Lower lobe of right lung (tissue), 2 donors: Measurements from ENCODE around the gene B4GALT2. TPM values are rescaled to one million over a fixed set of nuclear protein-coding genes. Genes with fewer than 3 reads are reported as not detected.

Experiments
- ATAC-seq, 2 donors: fragments of 200-7000 bp; cut with Tn5 transposase; one replicate each; pipeline ENCODE4 v1.9.1; 2020 to 2022; ENCODE audit warnings: mild to moderate bottlenecking in 2 of 2, moderate library complexity in 2 of 2
- DNase-seq: peaks from one replicate; pipeline ENCODE4 v3.0.0-alpha.2; 2020
- H3K27ac ChIP-seq: fragments of 200-600 bp; one replicate; pipeline ENCODE4 v1.8.0; 2022
- H3K27me3 ChIP-seq: fragments of 200-600 bp; one replicate; pipeline ENCODE4 v1.8.0; 2022; ENCODE audit warnings: low read depth
- H3K36me3 ChIP-seq: fragments of 200-600 bp; one replicate; pipeline ENCODE4 v1.8.0; 2022; ENCODE audit warnings: mild to moderate bottlenecking
- H3K4me1 ChIP-seq: fragments of 200-600 bp; one replicate; pipeline ENCODE4 v1.8.0; 2022
- H3K4me3 ChIP-seq: fragments of 200-600 bp; one replicate; pipeline ENCODE4 v1.8.0; 2022; ENCODE audit warnings: mild to moderate bottlenecking
- H3K9me3 ChIP-seq: fragments of 200-600 bp; one replicate; pipeline ENCODE4 v1.8.0; 2022
- CTCF ChIP-seq: fragments of 200-600 bp; IDR thresholded peaks from one replicate; pipeline ENCODE4 v1.8.0; 2022; ENCODE audit warnings: antibody characterized with exemption, mild to moderate bottlenecking
- intact Hi-C: fragments of 100-400 bp; cut with DNase I; formaldehyde crosslinking; loops from one replicate; pipeline ENCODE4 v1.11.0; 2022
- total RNA-seq: library from RNA; stranded (reverse); fragmentation: NEBNext Ultra II Directional; extraction: Animal tissue kit (Norgen Biotek cat#: 25700); gene quantifications from one replicate; pipeline ENCODE4 v1.2.1, GENCODE V29; 2021
- donor health status: DM: no; HTN: yes; CAD: no; lungs with severe emphysema.

Gene B4GALT2
- total RNA-seq, 1 donor from 2014 or later, result 17.3 TPM

GRCh38 chr1:44027320-44027719 is 48.3 kb downstream of the B4GALT2 start:
- no peaks in the 10 kb centered on the region for H3K9me3 ChIP-seq
- no peaks in the 10 kb centered on the region for H3K27me3 ChIP-seq
- H3K27ac ChIP-seq, result no peak overlapping the region
- peaks cover 20% of the 10 kb centered on the region for H3K4me1 ChIP-seq
- no peak overlapping the region for H3K4me3 ChIP-seq
- ATAC-seq, result no peak
- H3K36me3 ChIP-seq, result peaks cover 3% of the 10 kb centered on the region
- no peak for TF ChIP-seq CTCF
- DNase-seq, result no peak
- intact Hi-C loops, result no loop called here

DNA sequence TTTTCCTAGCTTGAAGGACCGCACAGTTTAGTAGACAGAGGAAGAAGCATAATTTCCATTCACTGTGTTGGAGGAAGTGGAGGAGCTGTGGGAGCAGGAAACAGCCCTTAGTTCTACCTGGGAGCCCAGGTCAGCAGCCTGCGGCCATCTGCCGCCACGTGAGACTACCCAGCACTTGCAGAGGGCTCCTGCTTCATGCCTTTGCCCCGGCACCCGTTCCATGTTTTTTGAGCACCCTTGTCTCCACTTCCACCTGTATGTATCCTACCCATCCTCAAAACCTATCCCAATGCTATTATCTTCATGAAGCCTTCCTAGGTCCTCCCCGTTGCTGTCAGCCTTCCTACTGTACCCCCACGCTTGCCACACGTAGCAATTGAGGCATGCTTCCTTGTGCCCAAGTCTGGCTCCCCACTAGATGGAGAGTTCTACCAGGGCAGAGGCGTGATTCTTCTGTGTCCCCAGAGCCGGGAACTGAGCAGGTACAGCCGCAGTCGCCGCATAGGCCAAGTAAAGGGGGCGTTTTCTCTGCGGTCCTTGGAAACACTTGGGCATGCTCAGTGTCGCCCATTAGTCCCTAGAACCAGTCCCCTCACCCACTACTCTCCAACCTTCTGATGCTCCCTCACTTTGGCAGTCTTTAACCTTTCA is 50.4 kb downstream of the B4GALT2 start:
- no peaks in the 10 kb centered on the region for H3K27me3 ChIP-seq
- DNase-seq, result no peak
- intact Hi-C loops, result no loop called here
- no peaks in the 10 kb centered on the region for H3K36me3 ChIP-seq
- peak; percentile 7 to 25 for ATAC-seq
- peak overlapping the region; percentile 96 for H3K4me3 ChIP-seq
- no peaks in the 10 kb centered on the region for H3K9me3 ChIP-seq
- TF ChIP-seq CTCF, result no peak
- H3K4me1 ChIP-seq, result peaks cover 26% of the 10 kb centered on the region
- H3K27ac ChIP-seq, result peak overlapping the region; percentile 81

DNA sequence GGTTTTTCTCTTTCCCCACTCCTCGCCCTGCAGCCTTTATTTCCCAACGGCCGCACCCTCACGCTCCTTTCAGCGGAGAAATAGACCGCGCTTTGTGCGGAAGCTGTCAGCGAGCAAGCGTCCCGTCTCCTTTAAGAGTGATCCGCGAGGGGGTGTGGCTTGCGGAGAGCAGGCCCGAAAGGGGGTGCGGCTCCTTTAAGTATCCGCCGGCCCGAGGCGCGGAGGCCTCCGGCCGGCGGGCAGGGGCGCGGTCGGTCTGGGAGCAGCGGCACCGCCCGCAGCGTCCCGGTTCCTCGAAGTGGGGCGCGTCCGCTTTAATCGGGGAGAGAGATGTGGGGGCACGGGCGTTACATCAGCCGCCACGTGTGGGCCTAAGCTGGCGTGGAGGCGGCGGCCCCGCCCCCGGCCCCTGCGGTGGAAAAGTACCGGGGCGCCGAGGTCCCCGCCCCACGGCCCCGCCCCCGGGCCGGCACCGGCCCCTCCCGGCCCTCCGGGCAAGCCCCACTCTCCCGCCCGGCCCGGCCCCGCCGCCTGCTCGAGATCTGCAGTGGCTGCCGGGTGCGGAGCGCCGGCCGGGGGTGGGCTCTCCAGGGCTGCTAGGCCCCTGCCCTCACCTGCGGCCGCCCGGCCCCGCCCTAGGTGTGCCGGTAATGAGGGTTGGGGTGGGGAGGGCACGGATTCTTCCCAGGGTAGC is 51.0 kb downstream of the B4GALT2 start:
- Histone ChIP-seq H3K27me3 (no peaks in the 10 kb centered on the region), H3K4me1 (peaks cover 26% of the 10 kb centered on the region), H3K9me3 (no peaks in the 10 kb centered on the region), H3K27ac (peak overlapping the region; percentile 81), H3K4me3 (peak overlapping the region; percentile 96), H3K36me3 (no peaks in the 10 kb centered on the region)
- intact Hi-C loops, result no loop called here
- DNase-seq (peak; percentile 95), ATAC-seq (peak; percentile 92 to 94)
- TF ChIP-seq CTCF, result no peak

GRCh38 chr1:44030605-44031251 is 51.7 kb downstream of the B4GALT2 start:
- H3K9me3 ChIP-seq, result no peaks in the 10 kb centered on the region
- H3K4me3 ChIP-seq, result peak overlapping the region; percentile 96
- TF ChIP-seq CTCF, result peak; percentile 22
- intact Hi-C loops, result no loop called here
- ATAC-seq, result peak; percentile 44 to 45
- peak; percentile 56 for DNase-seq
- H3K27me3 ChIP-seq, result no peaks in the 10 kb centered on the region
- H3K36me3 ChIP-seq, result no peaks in the 10 kb centered on the region
- H3K4me1 ChIP-seq, result peaks cover 31% of the 10 kb centered on the region
- H3K27ac ChIP-seq, result peak overlapping the region; percentile 81

DNA sequence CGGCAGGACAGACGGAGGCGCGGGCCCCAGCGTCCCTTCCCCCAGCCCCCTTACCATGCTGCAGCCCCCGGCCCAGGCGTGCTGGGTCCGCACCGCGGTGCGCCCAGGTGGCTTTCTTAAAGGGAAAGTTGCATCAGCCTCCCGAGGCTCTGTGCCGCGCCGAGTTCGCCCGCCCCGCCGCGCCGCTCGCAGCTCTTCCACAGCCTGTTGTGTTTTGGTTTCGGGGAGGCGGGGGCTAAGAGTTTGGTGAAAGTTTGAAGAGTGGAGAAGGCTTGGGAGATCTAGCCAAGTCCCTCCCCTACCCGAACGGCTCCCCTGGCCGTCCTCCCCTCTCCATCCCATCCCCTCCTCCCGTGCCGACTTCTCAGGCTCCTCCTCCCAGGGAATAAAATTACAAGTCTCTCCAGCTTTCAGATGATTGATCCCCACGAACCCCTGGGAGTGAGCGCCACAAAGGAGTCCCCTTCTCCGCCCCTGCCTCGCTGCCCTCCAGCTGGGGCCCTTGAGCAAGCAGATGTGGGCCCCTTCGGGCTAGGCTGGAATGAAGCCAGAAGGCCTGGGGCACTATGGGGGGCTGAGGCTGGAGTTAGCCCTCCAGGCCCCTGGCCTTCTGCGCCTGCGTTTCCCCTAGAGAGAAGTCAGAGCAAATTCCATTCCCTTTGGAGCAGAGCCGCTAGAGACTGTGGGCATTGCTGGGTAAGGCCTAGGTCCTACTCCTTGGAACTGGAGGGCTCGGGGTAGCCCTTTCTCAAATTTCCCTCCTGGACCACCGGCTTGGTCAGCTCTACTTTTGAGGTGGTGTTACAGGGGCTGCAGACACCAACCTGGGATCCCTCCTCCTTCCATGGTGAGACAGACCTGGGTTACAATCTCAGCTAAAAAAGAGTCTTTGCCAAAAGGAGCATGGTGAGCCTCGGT is 52.5 kb downstream of the B4GALT2 start, which contains the start of gene SLC6A9:
Gene SLC6A9, minus strand, starts transcription at position 211 of the 918 bp plus-strand sequence. CDS start 7,185 bp downstream, outside the sequence.
- no peaks in the 10 kb centered on the region for H3K36me3 ChIP-seq
- peak within 1 kb of the TSS; percentile 96 for H3K4me3 ChIP-seq
- peak; percentile 61 to 63 for ATAC-seq
- peak; percentile 70 for DNase-seq
- TF ChIP-seq CTCF, result no peak
- H3K4me1 ChIP-seq, result peaks cover 39% of the 10 kb centered on the region
- peak within 1 kb of the TSS; percentile 81 for H3K27ac ChIP-seq
- H3K27me3 ChIP-seq, result no peaks in the 10 kb centered on the region
- intact Hi-C loops, result no loop called here
- no peaks in the 10 kb centered on the region for H3K9me3 ChIP-seq
